OCI-LY1 (cell line): ENCODE measurements around the gene B3GNT3.

Experiments used
- H2AFZ ChIP-seq: fragments of 200-600 bp; sonication (generic), shearing (Covaris generic); 2 replicates; pipeline ENCODE4 v1.6.0; 2014; ENCODE audit warnings: antibody characterized with exemption, mild to moderate bottlenecking, low read length
- H3F3A ChIP-seq: fragments of 200-600 bp; sonication (generic), shearing (Covaris generic); 2 replicates; pipeline ENCODE4 v1.6.0; 2014; ENCODE audit warnings: mild to moderate bottlenecking, antibody characterized with exemption, low read length, moderate library complexity; ENCODE audit not compliant: insufficient read depth
- H3K27ac ChIP-seq: fragments of 200-600 bp; sonication (generic); 2 replicates; pipeline ENCODE4 v1.5.1; 2014; ENCODE audit warnings: low read length, mixed run types, mild to moderate bottlenecking, low read depth; ENCODE audit not compliant: poor library complexity, severe bottlenecking
- H3K27me3 ChIP-seq: fragments of 200-600 bp; sonication (generic); 2 replicates; pipeline ENCODE4 v1.6.0; 2014; ENCODE audit warnings: antibody characterized with exemption, mild to moderate bottlenecking, low read length, moderate library complexity; ENCODE audit not compliant: insufficient read depth
- H3K36me3 ChIP-seq: fragments of 200-600 bp; sonication (generic); 2 replicates; pipeline ENCODE4 v1.6.1; 2014; ENCODE audit warnings: mild to moderate bottlenecking, antibody characterized with exemption, low read length, moderate library complexity, mixed read lengths; ENCODE audit not compliant: insufficient read depth
- H3K4me1 ChIP-seq: fragments of 200-600 bp; sonication (generic); 2 replicates; pipeline ENCODE4 v1.5.1; 2014; ENCODE audit warnings: mild to moderate bottlenecking, low read length, moderate library complexity; ENCODE audit not compliant: insufficient read depth, severe bottlenecking
- H3K4me2 ChIP-seq: fragments of 200-600 bp; sonication (generic), shearing (Covaris generic); 2 replicates; pipeline ENCODE4 v1.6.1; 2014; ENCODE audit warnings: low read length
- H3K4me3 ChIP-seq: fragments of 200-600 bp; sonication (generic); 2 replicates; pipeline ENCODE4 v1.5.1; 2014; ENCODE audit warnings: low read length, low read depth, mild to moderate bottlenecking, mixed read lengths; ENCODE audit not compliant: poor library complexity, severe bottlenecking
- H3K79me2 ChIP-seq: fragments of 200-600 bp; shearing (Covaris generic); 2 replicates; pipeline ENCODE4 v1.6.1; 2016; ENCODE audit warnings: mixed run types, low read length, mixed read lengths; ENCODE audit not compliant: insufficient read depth
- H3K9ac ChIP-seq: fragments of 200-600 bp; sonication (generic), shearing (Covaris generic); 2 replicates; pipeline ENCODE4 v1.6.1; 2014; ENCODE audit warnings: mild to moderate bottlenecking, low read length, mixed read lengths
- H3K9me2 ChIP-seq: fragments of 200-600 bp; sonication (generic), shearing (Covaris generic); 2 replicates; pipeline ENCODE4 v1.6.1; 2014; ENCODE audit warnings: low read depth, mild to moderate bottlenecking, low read length, mixed read lengths
- H3K9me3 ChIP-seq: fragments of 200-600 bp; shearing (Covaris generic); 2 replicates; pipeline ENCODE4 v1.6.1; 2014; ENCODE audit warnings: low read length, mixed read lengths
- H4K20me1 ChIP-seq: fragments of 200-600 bp; sonication (generic), shearing (Covaris generic); 2 replicates; pipeline ENCODE4 v1.6.0; 2016; ENCODE audit warnings: mild to moderate bottlenecking, low read length; ENCODE audit not compliant: insufficient read depth
- EZH2 ChIP-seq: fragments of 200-600 bp; sonication (generic), shearing (Covaris generic); IDR thresholded peaks from 2 replicates; pipeline ENCODE4 v1.8.0; 2017; ENCODE audit warnings: borderline replicate concordance, mixed run types, mild to moderate bottlenecking, antibody characterized with exemption, low read length, moderate library complexity, mixed read lengths
- TF ChIP-seq, protein P1 (sequence below): fragments of 200-600 bp; sonication (generic), shearing (Covaris generic); IDR thresholded peaks from 2 replicates; pipeline ENCODE4 v1.5.1; 2017; ENCODE audit warnings: mild to moderate bottlenecking, antibody characterized with exemption, low read length, moderate library complexity, mixed read lengths

B3GNT3 gene

DNA sequence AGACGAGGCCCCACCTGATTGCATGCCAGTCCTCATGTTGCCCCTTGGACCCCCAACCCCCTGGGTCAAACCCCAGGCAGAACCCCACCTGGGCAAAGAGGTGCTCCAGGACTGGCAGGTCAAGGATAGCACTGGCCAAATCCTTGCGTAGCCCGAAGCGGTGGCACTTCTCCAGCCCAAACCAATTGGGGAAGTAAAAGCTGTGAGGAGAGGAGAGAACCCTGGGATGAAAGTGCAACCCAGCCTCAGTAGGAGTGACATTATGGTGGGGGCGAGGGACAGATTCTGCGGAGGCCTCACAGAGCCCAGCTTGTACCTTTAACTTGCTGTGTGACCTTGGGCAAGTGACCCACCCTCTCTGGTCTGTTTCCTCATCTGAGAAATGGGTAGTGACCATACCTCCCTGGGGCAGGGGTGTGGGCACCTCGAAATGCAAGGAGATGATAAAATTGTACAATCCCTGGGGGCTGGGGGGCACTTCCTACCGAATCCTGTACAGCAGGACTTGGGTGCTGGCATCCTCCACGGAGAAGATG, 48.4 kb downstream of the B3GNT3 start:
- no peak overlapping the region for H3K4me2 ChIP-seq
- H3K79me2 ChIP-seq: no peaks in the 10 kb centered on the region
- H3K9me2 ChIP-seq: no peaks in the 10 kb centered on the region
- no peaks in the 10 kb centered on the region for H3K36me3 ChIP-seq
- H3K9ac ChIP-seq: no peak overlapping the region
- TF ChIP-seq, protein P1, sequence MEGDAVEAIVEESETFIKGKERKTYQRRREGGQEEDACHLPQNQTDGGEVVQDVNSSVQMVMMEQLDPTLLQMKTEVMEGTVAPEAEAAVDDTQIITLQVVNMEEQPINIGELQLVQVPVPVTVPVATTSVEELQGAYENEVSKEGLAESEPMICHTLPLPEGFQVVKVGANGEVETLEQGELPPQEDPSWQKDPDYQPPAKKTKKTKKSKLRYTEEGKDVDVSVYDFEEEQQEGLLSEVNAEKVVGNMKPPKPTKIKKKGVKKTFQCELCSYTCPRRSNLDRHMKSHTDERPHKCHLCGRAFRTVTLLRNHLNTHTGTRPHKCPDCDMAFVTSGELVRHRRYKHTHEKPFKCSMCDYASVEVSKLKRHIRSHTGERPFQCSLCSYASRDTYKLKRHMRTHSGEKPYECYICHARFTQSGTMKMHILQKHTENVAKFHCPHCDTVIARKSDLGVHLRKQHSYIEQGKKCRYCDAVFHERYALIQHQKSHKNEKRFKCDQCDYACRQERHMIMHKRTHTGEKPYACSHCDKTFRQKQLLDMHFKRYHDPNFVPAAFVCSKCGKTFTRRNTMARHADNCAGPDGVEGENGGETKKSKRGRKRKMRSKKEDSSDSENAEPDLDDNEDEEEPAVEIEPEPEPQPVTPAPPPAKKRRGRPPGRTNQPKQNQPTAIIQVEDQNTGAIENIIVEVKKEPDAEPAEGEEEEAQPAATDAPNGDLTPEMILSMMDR: no peak
- no peak for TF ChIP-seq EZH2
- no peaks in the 10 kb centered on the region for H3K9me3 ChIP-seq
- no peaks in the 10 kb centered on the region for H3F3A ChIP-seq
- H2AFZ ChIP-seq: no peak overlapping the region
- no peaks in the 10 kb centered on the region for H3K27me3 ChIP-seq
- no peak overlapping the region for H3K4me3 ChIP-seq
- no peak overlapping the region for H3K27ac ChIP-seq
- no peaks in the 10 kb centered on the region for H4K20me1 ChIP-seq
- peaks cover 11% of the 10 kb centered on the region for H3K4me1 ChIP-seq

DNA sequence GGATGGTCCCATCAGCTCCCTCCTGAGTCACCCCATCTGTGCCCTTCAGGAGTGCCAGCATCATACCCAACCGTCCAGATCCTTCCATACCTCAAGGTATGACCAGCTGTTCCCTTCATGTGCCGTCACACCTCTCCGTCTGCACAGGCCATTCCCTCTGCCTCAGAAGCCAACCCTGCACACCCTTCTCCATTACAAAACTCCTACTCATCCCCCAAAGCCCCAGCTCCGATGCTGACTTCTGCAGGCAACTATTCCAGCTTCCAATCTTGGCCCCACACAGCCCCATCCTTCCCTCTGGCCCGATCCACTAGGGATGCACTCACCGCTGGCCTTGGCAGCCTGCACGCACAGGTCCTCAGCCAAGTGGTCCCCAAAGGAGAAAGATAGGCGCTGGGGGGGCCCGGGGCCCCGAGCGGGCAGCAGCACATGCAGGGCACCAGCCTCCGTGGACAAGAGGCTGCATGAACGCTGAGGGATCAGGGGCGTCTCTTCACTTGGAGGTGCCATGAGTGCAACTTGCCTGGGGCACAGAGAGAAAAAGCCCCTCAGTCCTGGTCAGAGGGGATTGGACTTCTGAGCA, 49.1 kb downstream of the B3GNT3 start:
- Histone ChIP-seq H3F3A (no peaks in the 10 kb centered on the region), H3K36me3 (no peaks in the 10 kb centered on the region), H3K9ac (no peak overlapping the region), H3K27me3 (no peaks in the 10 kb centered on the region), H4K20me1 (no peaks in the 10 kb centered on the region), H3K4me3 (no peak overlapping the region), H3K4me2 (no peak overlapping the region), H3K27ac (no peak overlapping the region), H3K9me2 (no peaks in the 10 kb centered on the region), H3K9me3 (no peaks in the 10 kb centered on the region), H3K79me2 (no peaks in the 10 kb centered on the region), H3K4me1 (peaks cover 18% of the 10 kb centered on the region), H2AFZ (no peak overlapping the region)
- TF ChIP-seq, protein P1: no peak

- H3K4me2 ChIP-seq: no peak overlapping the region
- H3K9ac ChIP-seq: no peak overlapping the region
- H3K4me1 ChIP-seq: peaks cover 27% of the 10 kb centered on the region
Observed at GRCh38 chr19:17846146-17846545, 51.2 kb downstream of the B3GNT3 start.

More at GRCh38 chr19:17846146-17846545, 51.2 kb downstream of the B3GNT3 start:
- no peaks in the 10 kb centered on the region for H3K27me3 ChIP-seq
- no peaks in the 10 kb centered on the region for H3F3A ChIP-seq
- H3K79me2 ChIP-seq: no peaks in the 10 kb centered on the region
- H3K4me3 ChIP-seq: no peak overlapping the region
- no peaks in the 10 kb centered on the region for H3K9me3 ChIP-seq
- no peak overlapping the region for H3K27ac ChIP-seq
- H3K36me3 ChIP-seq: no peaks in the 10 kb centered on the region
- H3K9me2 ChIP-seq: no peaks in the 10 kb centered on the region
- TF ChIP-seq EZH2: no peak
- TF ChIP-seq, protein P1: no peak
- H2AFZ ChIP-seq: no peak overlapping the region
- H4K20me1 ChIP-seq: no peaks in the 10 kb centered on the region
